Upper lobe of left lung (tissue), 4 donors: ENCODE measurements around the gene SAMD11.

Experiments used
- EP300 ChIP-seq, 4 donors: sonication (generic); formaldehyde crosslinking; IDR thresholded peaks; one replicate each; pipeline ENCODE4 v1.5.1; 2017; ENCODE audit warnings: antibody characterized with exemption in 4 of 4, control low read depth in 2 of 4
- POLR2A ChIP-seq, 4 donors: fragments of 450-650 bp; IDR thresholded peaks; one replicate each; pipeline ENCODE4 v1.5.1; 2016 to 2017; ENCODE audit warnings: antibody characterized with exemption in 4 of 4, mild to moderate bottlenecking in 2 of 4
- POLR2AphosphoS5 ChIP-seq, 2 donors: sonication (generic); formaldehyde crosslinking; IDR thresholded peaks; one replicate each; pipeline ENCODE4 v1.5.1; 2017; ENCODE audit warnings: antibody characterized with exemption in 2 of 2
- TF ChIP-seq, protein P1 (sequence below), 6 experiments: fragments of 450-650 bp in 4 of 6; fragments of 200-600 bp in 2 of 6; sonication (generic) in 2 of 6; IDR thresholded peaks; one replicate each; pipeline ENCODE4 v1.5.1; 2016 to 2019; ENCODE audit warnings: antibody characterized with exemption in 6 of 6

DNA sequence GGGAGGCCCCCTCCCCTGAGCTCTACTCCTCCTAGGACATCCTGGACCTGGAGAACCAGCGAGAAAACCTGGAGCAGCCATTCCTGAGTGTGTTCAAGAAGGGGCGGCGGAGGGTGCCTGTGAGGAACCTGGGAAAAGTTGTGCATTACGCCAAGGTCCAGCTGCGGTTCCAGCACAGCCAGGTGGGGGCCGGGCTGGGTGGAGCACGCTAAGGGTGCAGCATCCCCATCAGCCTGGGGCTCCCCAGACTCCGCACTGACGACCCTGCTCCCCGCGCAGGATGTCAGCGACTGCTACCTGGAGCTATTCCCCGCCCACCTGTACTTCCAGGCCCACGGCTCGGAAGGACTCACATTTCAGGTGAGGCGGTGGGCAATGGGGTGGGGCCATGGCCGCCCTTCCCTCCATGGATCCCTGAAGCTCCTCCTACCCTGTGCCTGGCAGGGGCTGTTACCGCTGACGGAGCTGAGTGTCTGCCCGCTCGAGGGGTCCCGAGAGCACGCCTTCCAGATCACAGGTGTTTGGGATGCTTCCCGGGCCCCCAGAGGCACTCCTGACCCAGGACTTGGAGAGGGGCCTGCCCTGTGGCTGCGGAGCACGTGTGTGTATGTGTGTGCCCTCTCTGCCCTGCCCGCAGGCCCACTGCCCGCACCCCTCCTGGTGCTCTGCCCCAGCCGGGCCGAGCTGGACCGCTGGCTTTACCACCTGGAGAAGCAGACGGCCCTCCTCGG lies 46.7 kb downstream of the SAMD11 start:
- no peak for TF ChIP-seq EP300 (IDR thresholded peaks at IDR 0.05)
- no peak for TF ChIP-seq POLR2AphosphoS5 (IDR thresholded peaks at IDR 0.05)
- TF ChIP-seq, protein P1, sequence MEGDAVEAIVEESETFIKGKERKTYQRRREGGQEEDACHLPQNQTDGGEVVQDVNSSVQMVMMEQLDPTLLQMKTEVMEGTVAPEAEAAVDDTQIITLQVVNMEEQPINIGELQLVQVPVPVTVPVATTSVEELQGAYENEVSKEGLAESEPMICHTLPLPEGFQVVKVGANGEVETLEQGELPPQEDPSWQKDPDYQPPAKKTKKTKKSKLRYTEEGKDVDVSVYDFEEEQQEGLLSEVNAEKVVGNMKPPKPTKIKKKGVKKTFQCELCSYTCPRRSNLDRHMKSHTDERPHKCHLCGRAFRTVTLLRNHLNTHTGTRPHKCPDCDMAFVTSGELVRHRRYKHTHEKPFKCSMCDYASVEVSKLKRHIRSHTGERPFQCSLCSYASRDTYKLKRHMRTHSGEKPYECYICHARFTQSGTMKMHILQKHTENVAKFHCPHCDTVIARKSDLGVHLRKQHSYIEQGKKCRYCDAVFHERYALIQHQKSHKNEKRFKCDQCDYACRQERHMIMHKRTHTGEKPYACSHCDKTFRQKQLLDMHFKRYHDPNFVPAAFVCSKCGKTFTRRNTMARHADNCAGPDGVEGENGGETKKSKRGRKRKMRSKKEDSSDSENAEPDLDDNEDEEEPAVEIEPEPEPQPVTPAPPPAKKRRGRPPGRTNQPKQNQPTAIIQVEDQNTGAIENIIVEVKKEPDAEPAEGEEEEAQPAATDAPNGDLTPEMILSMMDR (IDR thresholded peaks at IDR 0.05): no peak
- no peak for TF ChIP-seq POLR2A (IDR thresholded peaks at IDR 0.05)
